IMR-90 (cell line): ENCODE measurements around the gene SP140. TPM values are rescaled to one million over a fixed set of nuclear protein-coding genes. Genes with fewer than 3 reads are reported as not detected.

ENCODE experiments used
- ATAC-seq: fragments of 200-7000 bp; cut with Tn5 transposase; 2 replicates; pipeline ENCODE4 v1.9.1; 2020; ENCODE audit warnings: low read depth, mild to moderate bottlenecking, moderate library complexity
- BruUV-seq: library from RNA; stranded (reverse); fragments of 400-500 nt; replicated peaks from 2 replicates; lab custom pipeline; 2021; lab: Mats Ljungman, UMichigan
- CTCF ChIA-PET: fragments of 300-600 bp; formaldehyde crosslinking; extraction: SDS; loops from one replicate; lab custom pipeline; 2021; ENCODE audit warnings: antibody characterized with exemption; lab: Yijun Ruan, JAX
- POLR2A ChIA-PET: fragments of 300-600 bp; sonication (Branson Sonifier 250); formaldehyde crosslinking; loops from one replicate; lab custom pipeline; 2022; ENCODE audit warnings: antibody characterized with exemption; ENCODE audit not compliant: unreplicated experiment; lab: Charles Lee
- DNase-seq: peaks from one replicate; pipeline ENCODE4 v3.0.0; 2013
- H2AFZ ChIP-seq: replicated peaks from 2 replicates; pipeline ENCODE3; 2013; ENCODE audit warnings: low read length, mild to moderate bottlenecking; ENCODE audit not compliant: poor library complexity
- H2AK5ac ChIP-seq: 2 replicates; pipeline ENCODE4 v1.6.1; 2013; ENCODE audit warnings: low read depth, low read length, inconsistent platforms
- H2AK9ac ChIP-seq: replicated peaks from 2 replicates; pipeline ENCODE3; 2013; ENCODE audit warnings: mild to moderate bottlenecking, low read depth, low read length, moderate library complexity; ENCODE audit not compliant: poor library complexity
- H2BK120ac ChIP-seq: 2 replicates; pipeline ENCODE4 v1.6.1; 2013; ENCODE audit warnings: low read depth, low read length, inconsistent platforms
- H2BK15ac ChIP-seq: 3 replicates; pipeline ENCODE4 v1.6.1; 2013; ENCODE audit warnings: low read depth, low read length, inconsistent platforms
- H2BK20ac ChIP-seq: 2 replicates; pipeline ENCODE4 v1.6.1; 2013; ENCODE audit warnings: low read depth, mild to moderate bottlenecking, inconsistent platforms, low read length, moderate library complexity
- H2BK5ac ChIP-seq: 2 replicates; pipeline ENCODE4 v1.6.1; 2013; ENCODE audit warnings: mild to moderate bottlenecking, low read depth, low read length, inconsistent platforms; ENCODE audit not compliant: poor library complexity, severe bottlenecking
- H3K14ac ChIP-seq: replicated peaks from 2 replicates; pipeline ENCODE4 v1.6.1; 2013; ENCODE audit warnings: low read depth, low read length, inconsistent platforms
- H3K18ac ChIP-seq: 2 replicates; pipeline ENCODE4 v1.6.1; 2013; ENCODE audit warnings: low read depth, low read length, control low read depth
- H3K23ac ChIP-seq: 2 replicates; pipeline ENCODE4 v1.6.1; 2013; ENCODE audit warnings: low read depth, low read length, inconsistent platforms
- H3K27ac ChIP-seq: 2 replicates; pipeline ENCODE4 v1.5.1; 2013; ENCODE audit warnings: mild to moderate bottlenecking, control low read depth, low read length; ENCODE audit not compliant: insufficient read depth
- H3K27me3 ChIP-seq: 2 replicates; pipeline ENCODE4 v1.6.1; 2013; ENCODE audit warnings: low read length; ENCODE audit not compliant: control insufficient read depth, insufficient read depth
- H3K36me3 ChIP-seq: 2 replicates; pipeline ENCODE4 v1.6.1; 2013; ENCODE audit warnings: low read length, mixed read lengths; ENCODE audit not compliant: control insufficient read depth, insufficient read depth
- H3K4ac ChIP-seq: 2 replicates; pipeline ENCODE4 v1.6.1; 2013; ENCODE audit warnings: low read depth, low read length, inconsistent platforms
- H3K4me1 ChIP-seq: 2 replicates; pipeline ENCODE4 v1.6.1; 2013; ENCODE audit warnings: low read length, mixed read lengths; ENCODE audit not compliant: control insufficient read depth, insufficient read depth
- H3K4me2 ChIP-seq: 2 replicates; pipeline ENCODE4 v1.6.1; 2013; ENCODE audit warnings: low read depth, mild to moderate bottlenecking, control low read depth, low read length, moderate library complexity
- H3K4me3 ChIP-seq: 2 replicates; pipeline ENCODE4 v1.5.1; 2013; ENCODE audit warnings: low read depth, mild to moderate bottlenecking, control low read depth, low read length, moderate library complexity; ENCODE audit not compliant: insufficient read depth
- H3K56ac ChIP-seq: 2 replicates; pipeline ENCODE4 v1.6.1; 2013; ENCODE audit warnings: low read length, inconsistent platforms; ENCODE audit not compliant: insufficient read depth; ENCODE audit errors: extremely low read depth
- H3K79me1 ChIP-seq, 2 experiments: 2 replicates each; pipeline ENCODE4 v1.6.1; 2013; ENCODE audit warnings: low read length in 2 of 2, inconsistent platforms in 1 of 2, low read depth in 1 of 2
- H3K9ac ChIP-seq: 2 replicates; pipeline ENCODE4 v1.6.1; 2013; ENCODE audit warnings: low read depth, low read length, control low read depth
- H3K9me1 ChIP-seq: 2 replicates; pipeline ENCODE4 v1.6.1; 2013; ENCODE audit warnings: low read length, inconsistent platforms; ENCODE audit not compliant: insufficient read depth
- H3K9me3 ChIP-seq: 2 replicates; pipeline ENCODE4 v1.6.1; 2013; ENCODE audit warnings: low read length; ENCODE audit not compliant: control insufficient read depth, insufficient read depth
- H4K20me1 ChIP-seq: 2 replicates; pipeline ENCODE4 v1.6.1; 2013; ENCODE audit warnings: low read length, inconsistent platforms; ENCODE audit not compliant: insufficient read depth
- H4K5ac ChIP-seq: 2 replicates; pipeline ENCODE4 v1.6.1; 2013; ENCODE audit warnings: mild to moderate bottlenecking, low read depth, low read length, control low read depth
- H4K8ac ChIP-seq, 2 experiments: 2 replicates each; pipeline ENCODE4 v1.6.1; 2013; ENCODE audit warnings: low read depth in 2 of 2, low read length in 2 of 2, control low read depth in 1 of 2, inconsistent platforms in 1 of 2
- H4K91ac ChIP-seq: 2 replicates; pipeline ENCODE4 v1.6.1; 2013; ENCODE audit warnings: low read depth, low read length, inconsistent platforms; ENCODE audit not compliant: insufficient read depth
- BHLHE40 ChIP-seq: fragments of 150-350 bp; IDR thresholded peaks from 2 replicates; pipeline ENCODE4 v1.6.1; 2016; ENCODE audit warnings: mild to moderate bottlenecking, low read depth, low read length
- CEBPB ChIP-seq: IDR thresholded peaks from 2 replicates; pipeline ENCODE4 v1.6.1; 2012; ENCODE audit warnings: low read depth, low read length, improper control_type of control experiment
- CTCF ChIP-seq: conservative IDR thresholded peaks from 2 replicates; pipeline ENCODE4 v1.5.1; 2012; ENCODE audit warnings: mild to moderate bottlenecking, low read depth, low read length, improper control_type of control experiment
- ELK1 ChIP-seq: fragments of 150-350 bp; IDR thresholded peaks from 2 replicates; pipeline ENCODE4 v1.6.1; 2016; ENCODE audit warnings: low read depth, mild to moderate bottlenecking, low read length, moderate library complexity, borderline replicate concordance
- FOS ChIP-seq: fragments of 150-350 bp; IDR thresholded peaks from 2 replicates; pipeline ENCODE4 v1.6.1; 2016; ENCODE audit warnings: low read depth, low read length
- MAFK ChIP-seq: IDR thresholded peaks from 2 replicates; pipeline ENCODE4 v1.6.1; 2012; ENCODE audit warnings: low read depth, low read length, improper control_type of control experiment
- MAZ ChIP-seq: IDR thresholded peaks from 2 replicates; pipeline ENCODE4 v1.6.1; 2012; ENCODE audit warnings: low read depth, mild to moderate bottlenecking, low read length, improper control_type of control experiment, moderate library complexity, borderline replicate concordance
- MXI1 ChIP-seq: IDR thresholded peaks from 2 replicates; pipeline ENCODE4 v1.6.1; 2012; ENCODE audit warnings: low read depth, mild to moderate bottlenecking, low read length, moderate library complexity, borderline replicate concordance
- NFE2L2 ChIP-seq: fragments of 150-350 bp; IDR thresholded peaks from 2 replicates; pipeline ENCODE4 v1.6.1; 2016; ENCODE audit warnings: low read depth, mild to moderate bottlenecking, low read length
- POLR2A ChIP-seq: IDR thresholded peaks from 2 replicates; pipeline ENCODE4 v1.6.1; 2012; ENCODE audit warnings: mild to moderate bottlenecking, low read depth, low read length
- RAD21 ChIP-seq: IDR thresholded peaks from 2 replicates; pipeline ENCODE4 v1.6.1; 2012; ENCODE audit warnings: low read length, improper control_type of control experiment
- RCOR1 ChIP-seq: IDR thresholded peaks from 2 replicates; pipeline ENCODE4 v1.6.1; 2012; ENCODE audit warnings: mild to moderate bottlenecking, low read length, improper control_type of control experiment; ENCODE audit not compliant: insufficient replicate concordance
- RFX5 ChIP-seq: IDR thresholded peaks from 2 replicates; pipeline ENCODE4 v1.8.0; 2012; ENCODE audit warnings: low read depth, mild to moderate bottlenecking, low read length, moderate library complexity
- USF2 ChIP-seq: fragments of 150-350 bp; IDR thresholded peaks from 2 replicates; pipeline ENCODE4 v1.6.1; 2017; ENCODE audit warnings: mild to moderate bottlenecking, antibody characterized with exemption, low read length, low read depth
- WGBS, 2 experiments: methylation state at CpG; one replicate each; pipeline versions ENCODE4 v1.1.5 to v1.1.7; 2013; ENCODE audit warnings: missing lambda C conversion rate in 2 of 2; ENCODE audit not compliant: insufficient read length in 1 of 2; ENCODE audit errors: extremely low coverage in 2 of 2; 5-methylcytosine and 5-hydroxymethylcytosine counted together
- dilution Hi-C: fragments of 300-500 bp; cut with HindIII; formaldehyde crosslinking; loops from one replicate; pipeline ENCODE4 v1.14.3; 2018; ENCODE audit warnings: low sequenced_read_pairs; ENCODE audit not compliant: unreplicated experiment
- in situ Hi-C: fragments of 300-500 bp; cut with MboI; formaldehyde crosslinking; loops from 3 replicates; pipeline ENCODE4 v1.14.3; 2019; ENCODE audit warnings: low sequenced_read_pairs, inconsistent platforms, mixed read lengths
- intact Hi-C: fragments of 100-400 bp; cut with micrococcal nuclease; formaldehyde crosslinking; loops from 2 replicates; pipeline ENCODE4 v1.10.0; 2022
- polyA plus RNA-seq, 3 experiments: library from polyadenylated mRNA; depleted of rRNA; stranded (reverse); fragments of >200 nt; gene quantifications; 2 replicates each; pipeline ENCODE4 v1.2.3, GENCODE V29; 2012; ENCODE audit warnings: low replicate concordance in 1 of 3
- total RNA-seq: library from RNA; depleted of rRNA; stranded (reverse); fragments of >200 nt; gene quantifications from 2 replicates; pipeline ENCODE4 v1.2.3, GENCODE V29; 2012

Gene SP140
- total and polyA plus RNA-seq, 2 of the 4 experiments (the other 2 are of a cell fraction): 1.4 TPM

DNA sequence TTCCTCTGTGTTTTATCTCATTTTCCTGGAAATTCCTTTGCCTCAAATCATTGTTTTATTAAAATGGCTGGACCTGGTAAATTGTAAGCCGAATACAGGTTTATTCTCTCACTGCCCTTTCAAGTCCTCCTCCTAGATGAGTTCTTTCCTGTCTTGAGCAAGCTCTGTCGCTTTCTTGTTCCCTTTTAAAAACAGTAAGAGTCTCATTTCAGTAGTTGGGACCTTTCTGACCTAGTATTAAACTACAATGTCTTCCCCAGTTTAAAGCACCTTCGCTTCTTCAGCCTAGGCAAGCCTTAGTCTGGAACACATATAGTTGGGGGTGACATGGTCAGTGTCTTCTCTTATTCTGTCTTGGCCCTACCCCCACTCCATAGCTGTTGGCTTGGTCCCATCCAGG lies 60.5 kb downstream of the SP140 start:
- Histone ChIP-seq H2BK15ac (no peak overlapping the region), H2BK120ac (no peak overlapping the region), H3K27me3 (no peaks in the 10 kb centered on the region), H3K4ac (no peak overlapping the region), H2AFZ (no peak overlapping the region), H4K91ac (no peak overlapping the region), H3K4me1 (no peaks in the 10 kb centered on the region), H4K8ac (no peak overlapping the region), H3K9me3 (no peaks in the 10 kb centered on the region), H3K4me3 (no peak overlapping the region), H4K20me1 (no peaks in the 10 kb centered on the region), H3K36me3 (no peaks in the 10 kb centered on the region), H3K18ac (no peak overlapping the region), H3K14ac (no peak overlapping the region), H3K9ac (no peak overlapping the region), H3K9me1 (no peaks in the 10 kb centered on the region), H2BK20ac (no peak overlapping the region), H3K27ac (no peak overlapping the region), H4K5ac (no peak overlapping the region), H3K56ac (no peak overlapping the region), H2AK5ac (no peak overlapping the region), H3K4me2 (no peak overlapping the region), H2BK5ac (no peak overlapping the region), H2AK9ac (no peak overlapping the region), H3K79me1 (no peaks in the 10 kb centered on the region), H3K23ac (no peak overlapping the region)
- ChIA-PET POLR2A (no interaction called here), CTCF (no interaction called here)
- intact Hi-C loops (no loop called here), in situ Hi-C loops (no loop called here), dilution Hi-C loops (no loop called here)
- no TSS peak for BruUV-seq
- DNase-seq: no peak
- TF ChIP-seq CTCF (no peak), USF2 (no peak), RAD21 (no peak), RCOR1 (no peak), NFE2L2 (no peak), ELK1 (no peak), FOS (no peak), MAZ (no peak), MAFK (no peak), BHLHE40 (no peak), RFX5 (no peak), MXI1 (no peak), CEBPB (no peak), POLR2A (no peak)
- no CpG with 5 or more reads among the region's 3 CpGs for WGBS, 2 experiments
- no peak for ATAC-seq
